Ishikawa (cell line): Measurements from ENCODE around the gene EXOC3L2.

ENCODE experiments used
- CEBPB ChIP-seq: IDR thresholded peaks from 2 replicates; pipeline ENCODE4 v1.6.1; 2012
- CREB1 ChIP-seq: IDR thresholded peaks from 2 replicates; pipeline ENCODE4 v1.6.1; 2012; ENCODE audit warnings: low read depth
- EGR1 ChIP-seq: IDR thresholded peaks from 2 replicates; pipeline ENCODE4 v1.6.1; 2012
- EP300 ChIP-seq: IDR thresholded peaks from 2 replicates; pipeline ENCODE4 v1.6.1; 2012; ENCODE audit warnings: borderline replicate concordance
- FOXM1 ChIP-seq: IDR thresholded peaks from 2 replicates; pipeline ENCODE4 v1.6.1; 2012; ENCODE audit warnings: low read depth, borderline replicate concordance
- NFIC ChIP-seq: IDR thresholded peaks from 2 replicates; pipeline ENCODE4 v1.6.1; 2012
- RAD21 ChIP-seq: IDR thresholded peaks from 2 replicates; pipeline ENCODE4 v1.6.1; 2012; ENCODE audit warnings: low read depth
- TAF1 ChIP-seq: IDR thresholded peaks from 2 replicates; pipeline ENCODE4 v1.6.1; 2012; ENCODE audit warnings: low read depth, mild to moderate bottlenecking
- TCF12 ChIP-seq: IDR thresholded peaks from 2 replicates; pipeline ENCODE4 v1.6.1; 2012; ENCODE audit warnings: low read depth
- TEAD4 ChIP-seq: IDR thresholded peaks from 2 replicates; pipeline ENCODE4 v1.6.1; 2012
- YY1 ChIP-seq: IDR thresholded peaks from 2 replicates; pipeline ENCODE4 v1.6.1; 2012; ENCODE audit warnings: low read depth
- ZBTB7A ChIP-seq: IDR thresholded peaks from 2 replicates; pipeline ENCODE4 v1.6.1; 2012; ENCODE audit warnings: low read depth
- TF ChIP-seq, protein P1 (sequence below): IDR thresholded peaks from 2 replicates; pipeline ENCODE4 v1.6.1; 2012
- TF ChIP-seq, protein P2 (sequence below): IDR thresholded peaks from 2 replicates; pipeline ENCODE4 v1.6.1; 2012; ENCODE audit warnings: low read depth, mild to moderate bottlenecking
- TF ChIP-seq, protein P3 (sequence below): IDR thresholded peaks from 2 replicates; pipeline ENCODE4 v1.6.1; 2012

The EXOC3L2 gene

DNA sequence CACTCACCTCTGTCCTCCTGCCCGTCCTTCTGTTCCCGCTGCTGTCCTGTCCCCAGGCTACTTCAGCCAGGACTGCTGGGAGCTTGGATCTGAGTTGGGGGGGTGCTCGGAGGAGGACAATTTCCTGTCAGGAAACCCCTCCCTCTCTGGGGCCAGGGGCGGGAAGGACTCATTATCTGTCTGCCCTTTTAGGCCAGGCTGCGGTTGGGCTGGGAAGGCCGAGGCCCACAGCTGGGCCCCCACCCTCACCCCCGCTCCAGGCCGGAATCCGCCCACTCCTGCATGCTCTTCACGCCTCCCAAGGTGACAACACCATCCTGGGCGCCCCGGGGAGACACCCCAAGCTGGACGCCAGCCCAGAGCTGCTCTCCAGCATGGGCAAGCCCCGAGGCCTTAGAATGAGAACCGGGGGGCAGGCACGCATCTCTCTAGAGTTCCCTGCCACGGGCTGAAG lies at the start of gene EXOC3L2:
Gene EXOC3L2, minus strand, starts transcription at position 74 of the 454 bp plus-strand sequence. CDS start 6,362 bp downstream, outside the sequence.
- TF ChIP-seq, protein P1, sequence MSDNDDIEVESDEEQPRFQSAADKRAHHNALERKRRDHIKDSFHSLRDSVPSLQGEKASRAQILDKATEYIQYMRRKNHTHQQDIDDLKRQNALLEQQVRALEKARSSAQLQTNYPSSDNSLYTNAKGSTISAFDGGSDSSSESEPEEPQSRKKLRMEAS = no peak
- no peak for TF ChIP-seq ZBTB7A
- no peak for TF ChIP-seq CEBPB
- TF ChIP-seq TAF1 = no peak

DNA sequence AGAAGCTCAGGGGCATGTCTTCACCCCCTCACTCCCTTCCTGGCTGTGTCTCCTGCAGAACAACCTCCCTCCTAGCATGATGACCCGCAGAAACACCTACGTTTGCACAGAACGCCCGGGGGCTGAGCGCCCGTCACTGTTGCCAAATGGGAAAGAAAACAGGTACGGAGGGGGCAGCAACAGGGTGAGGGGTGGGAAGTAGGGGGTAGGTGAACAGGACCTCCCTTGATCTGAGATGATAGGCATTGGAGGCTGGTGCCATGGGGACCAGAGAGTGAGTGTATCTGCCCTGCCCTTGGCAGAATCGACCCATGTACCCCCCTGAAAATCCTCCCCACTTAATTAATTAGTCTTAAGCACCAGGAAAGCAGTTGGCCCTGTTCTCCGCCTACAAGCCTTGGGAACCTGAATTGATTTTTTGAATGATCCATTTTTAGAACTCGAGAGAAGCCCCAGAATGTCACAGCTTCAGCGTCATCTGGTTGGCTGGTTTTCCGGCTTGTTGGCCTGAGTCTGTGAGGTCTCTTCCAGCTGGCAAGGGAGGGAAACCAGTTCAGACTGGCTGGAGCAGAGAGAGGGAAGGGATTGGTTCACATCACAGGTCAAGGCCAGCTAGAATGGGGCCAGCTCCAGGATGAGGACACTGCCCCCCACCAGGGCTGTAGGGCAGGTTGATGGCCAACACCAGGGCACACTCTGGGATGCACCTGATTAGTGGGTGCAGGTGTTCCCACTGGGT lies 49.3 kb upstream of the EXOC3L2 start:
- TF ChIP-seq EGR1 (no peak), ZBTB7A (no peak), CEBPB (no peak), TAF1 (no peak), EP300 (no peak), CREB1 (no peak), FOXM1 (no peak), TCF12 (no peak), YY1 (no peak), RAD21 (no peak)
- TF ChIP-seq, protein P2, sequence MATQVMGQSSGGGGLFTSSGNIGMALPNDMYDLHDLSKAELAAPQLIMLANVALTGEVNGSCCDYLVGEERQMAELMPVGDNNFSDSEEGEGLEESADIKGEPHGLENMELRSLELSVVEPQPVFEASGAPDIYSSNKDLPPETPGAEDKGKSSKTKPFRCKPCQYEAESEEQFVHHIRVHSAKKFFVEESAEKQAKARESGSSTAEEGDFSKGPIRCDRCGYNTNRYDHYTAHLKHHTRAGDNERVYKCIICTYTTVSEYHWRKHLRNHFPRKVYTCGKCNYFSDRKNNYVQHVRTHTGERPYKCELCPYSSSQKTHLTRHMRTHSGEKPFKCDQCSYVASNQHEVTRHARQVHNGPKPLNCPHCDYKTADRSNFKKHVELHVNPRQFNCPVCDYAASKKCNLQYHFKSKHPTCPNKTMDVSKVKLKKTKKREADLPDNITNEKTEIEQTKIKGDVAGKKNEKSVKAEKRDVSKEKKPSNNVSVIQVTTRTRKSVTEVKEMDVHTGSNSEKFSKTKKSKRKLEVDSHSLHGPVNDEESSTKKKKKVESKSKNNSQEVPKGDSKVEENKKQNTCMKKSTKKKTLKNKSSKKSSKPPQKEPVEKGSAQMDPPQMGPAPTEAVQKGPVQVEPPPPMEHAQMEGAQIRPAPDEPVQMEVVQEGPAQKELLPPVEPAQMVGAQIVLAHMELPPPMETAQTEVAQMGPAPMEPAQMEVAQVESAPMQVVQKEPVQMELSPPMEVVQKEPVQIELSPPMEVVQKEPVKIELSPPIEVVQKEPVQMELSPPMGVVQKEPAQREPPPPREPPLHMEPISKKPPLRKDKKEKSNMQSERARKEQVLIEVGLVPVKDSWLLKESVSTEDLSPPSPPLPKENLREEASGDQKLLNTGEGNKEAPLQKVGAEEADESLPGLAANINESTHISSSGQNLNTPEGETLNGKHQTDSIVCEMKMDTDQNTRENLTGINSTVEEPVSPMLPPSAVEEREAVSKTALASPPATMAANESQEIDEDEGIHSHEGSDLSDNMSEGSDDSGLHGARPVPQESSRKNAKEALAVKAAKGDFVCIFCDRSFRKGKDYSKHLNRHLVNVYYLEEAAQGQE = no peak

DNA sequence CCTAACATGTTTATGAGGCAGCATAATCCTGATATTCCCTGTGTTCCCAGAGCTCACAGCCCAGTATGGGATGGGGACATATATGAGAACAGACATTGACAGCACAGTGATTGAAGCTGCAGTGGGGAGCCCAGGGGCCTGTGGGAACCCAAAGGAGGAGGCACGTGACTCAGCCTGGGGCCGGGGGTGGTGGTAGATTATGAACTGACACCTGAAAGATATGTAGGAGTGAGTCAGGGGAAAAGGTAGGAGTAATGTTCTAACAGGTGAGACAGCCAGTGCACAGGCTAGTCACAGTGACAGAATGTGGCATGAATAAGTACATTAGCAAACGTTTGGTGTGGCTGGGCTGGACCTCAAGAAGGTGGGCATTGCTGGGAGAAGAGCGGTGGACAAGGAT lies 48.5 kb upstream of the EXOC3L2 start:
- TF ChIP-seq TAF1 = no peak
- TF ChIP-seq ZBTB7A = no peak
- no peak for TF ChIP-seq CREB1
- TF ChIP-seq YY1 = no peak
- no peak for TF ChIP-seq TEAD4
- TF ChIP-seq FOXM1 = no peak
- no peak for TF ChIP-seq RAD21
- no peak for TF ChIP-seq TCF12

DNA sequence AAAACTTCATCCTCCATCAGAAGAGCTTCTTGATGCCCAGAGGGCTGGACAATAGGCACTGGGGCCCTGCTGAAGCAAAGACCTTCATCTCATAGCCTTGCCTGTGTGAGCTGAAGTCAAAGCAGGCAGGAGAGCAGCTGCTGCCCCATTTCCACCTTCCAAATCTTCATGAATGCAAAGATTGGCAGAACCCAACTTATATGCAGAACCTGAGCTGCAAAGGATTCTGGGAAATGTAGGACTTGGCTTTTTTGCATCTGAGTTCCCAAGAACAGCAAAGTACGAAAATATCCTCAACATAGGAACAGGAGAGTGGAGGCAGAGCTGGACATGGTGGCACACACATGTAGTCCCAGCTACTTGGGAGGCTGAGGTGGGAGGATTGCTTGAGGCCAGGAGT lies 46.6 kb upstream of the EXOC3L2 start:
- TF ChIP-seq NFIC (no peak), EP300 (no peak), YY1 (no peak), CREB1 (no peak), EGR1 (no peak), CEBPB (no peak), ZBTB7A (no peak), TAF1 (no peak)
- TF ChIP-seq, protein P2 = no peak
- TF ChIP-seq, protein P3, sequence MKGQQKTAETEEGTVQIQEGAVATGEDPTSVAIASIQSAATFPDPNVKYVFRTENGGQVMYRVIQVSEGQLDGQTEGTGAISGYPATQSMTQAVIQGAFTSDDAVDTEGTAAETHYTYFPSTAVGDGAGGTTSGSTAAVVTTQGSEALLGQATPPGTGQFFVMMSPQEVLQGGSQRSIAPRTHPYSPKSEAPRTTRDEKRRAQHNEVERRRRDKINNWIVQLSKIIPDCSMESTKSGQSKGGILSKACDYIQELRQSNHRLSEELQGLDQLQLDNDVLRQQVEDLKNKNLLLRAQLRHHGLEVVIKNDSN = no peak

DNA sequence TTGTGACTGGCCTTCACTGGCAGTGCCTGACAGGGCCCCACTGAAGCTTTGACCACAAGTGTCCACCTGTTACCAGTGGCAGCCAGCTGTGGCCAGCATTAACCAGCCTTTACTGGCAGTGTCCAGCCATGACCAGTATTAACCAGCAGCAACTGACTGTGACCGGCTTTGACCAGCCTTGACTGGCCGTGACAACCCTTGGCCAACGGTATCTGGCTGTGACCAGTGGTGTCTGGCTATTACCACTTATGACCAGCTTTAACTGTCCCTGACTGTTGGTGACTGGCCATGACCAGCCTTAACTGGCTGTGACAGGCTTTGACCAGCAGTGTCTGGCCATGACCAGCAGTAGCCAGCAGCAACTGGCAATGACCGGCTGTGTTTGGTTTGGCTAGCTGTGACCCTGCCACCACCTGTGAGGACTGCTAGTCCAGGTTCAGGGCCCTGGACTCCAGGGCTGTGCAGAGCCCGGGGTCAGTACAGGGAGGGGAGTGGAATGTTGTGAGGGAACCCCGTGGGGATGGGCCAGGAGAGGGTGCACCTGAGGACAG lies 45.2 kb upstream of the EXOC3L2 start:
- TF ChIP-seq TCF12 (no peak), FOXM1 (no peak), CEBPB (no peak), CREB1 (no peak), EGR1 (no peak), TAF1 (no peak), ZBTB7A (no peak), EP300 (no peak), YY1 (no peak)
- TF ChIP-seq, protein P3 = no peak
- TF ChIP-seq, protein P1 = no peak
- TF ChIP-seq, protein P2 = no peak
